Adipocyte (in vitro differentiated cells): ENCODE measurements around the gene POLR2L.
A peak's percentile ranks its signal among the peaks of the same experiment; 100 is the strongest.

Experiments used
- DNase-seq: peaks from one replicate; pipeline ENCODE4 v3.0.0-alpha.2; 2015; ENCODE audit warnings: low read depth
- H3K27me3 ChIP-seq: replicated peaks from 2 replicates; pipeline ENCODE4 v1.7.0; 2013; ENCODE audit warnings: mild to moderate bottlenecking, low read length, moderate library complexity; ENCODE audit not compliant: control insufficient read depth, insufficient read depth
- H3K36me3 ChIP-seq: 2 replicates; pipeline ENCODE4 v1.7.0; 2013; ENCODE audit warnings: low read length, mild to moderate bottlenecking, moderate library complexity; ENCODE audit not compliant: control insufficient read depth, insufficient read depth, severe bottlenecking
- H3K4me1 ChIP-seq: 2 replicates; pipeline ENCODE4 v1.7.0; 2013; ENCODE audit warnings: mild to moderate bottlenecking, low read length, moderate library complexity; ENCODE audit not compliant: control insufficient read depth, insufficient read depth
- H3K4me3 ChIP-seq: 2 replicates; pipeline ENCODE4 v1.7.0; 2013; ENCODE audit warnings: mild to moderate bottlenecking, low read length, moderate library complexity
- H3K9ac ChIP-seq: 2 replicates; pipeline ENCODE4 v1.7.0; 2013; ENCODE audit warnings: mild to moderate bottlenecking, low read length, moderate library complexity
- H3K9me3 ChIP-seq: 2 replicates; pipeline ENCODE4 v1.7.0; 2013; ENCODE audit warnings: mild to moderate bottlenecking, low read length, moderate library complexity; ENCODE audit not compliant: control insufficient read depth

POLR2L gene

GRCh38 chr11:833849-834311 lies 8.4 kb downstream of the POLR2L start:
- H3K4me1 ChIP-seq: peaks cover 45% of the 10 kb centered on the region
- H3K36me3 ChIP-seq: peaks cover 26% of the 10 kb centered on the region
- peak overlapping the region; percentile 92 for H3K9ac ChIP-seq
- no peaks in the 10 kb centered on the region for H3K9me3 ChIP-seq
- peak overlapping the region; percentile 87 for H3K4me3 ChIP-seq
- no peaks in the 10 kb centered on the region for H3K27me3 ChIP-seq
- peak; percentile 52 for DNase-seq

DNA sequence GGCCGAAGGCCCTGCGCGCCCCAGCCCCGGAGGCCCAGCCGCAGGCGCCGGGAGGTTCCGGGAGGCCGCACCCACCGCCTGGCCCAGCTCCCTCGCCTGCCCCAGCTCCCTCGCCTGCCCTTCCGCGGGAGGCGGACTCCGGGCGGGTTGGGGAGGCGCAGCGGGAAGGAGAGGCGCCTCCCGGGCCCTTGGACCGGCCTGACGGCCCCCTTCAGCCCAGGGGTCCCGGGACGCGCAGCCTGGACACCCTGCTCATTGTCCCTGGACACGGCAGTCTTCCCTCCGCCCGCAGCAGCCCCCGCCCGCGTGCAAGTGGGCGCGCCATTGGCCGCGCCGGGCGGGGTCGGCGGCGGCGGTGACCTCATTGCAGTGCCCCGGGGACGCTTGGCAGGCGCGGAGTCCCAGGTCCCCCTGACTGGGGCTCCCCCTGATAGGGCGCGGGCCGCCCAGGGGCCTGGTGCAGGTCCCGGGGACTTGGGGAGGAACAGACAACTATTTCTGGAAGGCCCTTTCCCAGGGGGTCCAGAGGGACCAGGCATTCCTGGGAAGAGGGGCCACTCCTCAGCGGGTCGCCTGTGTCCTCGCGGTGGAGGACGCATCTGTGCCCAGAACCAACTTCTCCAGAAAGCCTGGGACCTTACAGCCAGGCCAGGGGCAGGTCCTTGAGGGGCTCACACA lies 9.1 kb downstream of the POLR2L start:
- Histone ChIP-seq H3K4me1 (peaks cover 42% of the 10 kb centered on the region), H3K9ac (peak overlapping the region; percentile 92), H3K27me3 (no peaks in the 10 kb centered on the region), H3K4me3 (peak overlapping the region; percentile 87), H3K36me3 (peaks cover 21% of the 10 kb centered on the region), H3K9me3 (no peaks in the 10 kb centered on the region)
- DNase-seq: peak; percentile 78

DNA sequence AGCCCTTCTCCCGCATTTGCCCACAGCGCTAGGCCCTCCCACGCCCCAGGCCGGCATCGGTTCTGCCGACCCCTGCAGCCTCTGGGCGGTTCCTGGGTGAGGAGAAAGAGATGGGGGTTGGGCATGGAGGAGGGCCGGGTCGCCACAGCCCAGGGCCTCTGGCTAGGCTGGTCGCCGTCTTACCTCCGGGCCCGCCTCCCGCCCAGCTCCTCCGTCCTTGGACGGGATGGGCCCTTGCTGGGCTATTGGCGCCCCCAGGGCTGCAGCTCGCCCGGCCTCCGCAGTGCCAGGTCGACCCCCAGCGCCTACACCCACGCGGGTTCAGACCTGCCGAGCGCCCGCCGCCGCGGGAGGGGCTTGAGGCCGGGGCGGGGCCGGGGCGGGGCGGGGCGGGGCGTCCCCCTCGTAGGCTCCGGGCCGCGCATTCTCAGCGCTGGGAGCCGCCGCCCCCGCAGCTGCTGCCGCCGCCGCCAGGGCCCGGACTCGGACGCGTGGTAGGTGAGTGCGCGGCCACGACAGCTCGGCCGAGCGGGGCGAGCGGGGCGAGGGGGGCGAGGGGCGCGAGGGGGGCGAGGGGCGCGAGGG lies 9.7 kb downstream of the POLR2L start, which contains the start of gene CD151:
Gene CD151, plus strand, starts transcription at position 424 of the 585 bp plus-strand sequence. CDS start 3,118 bp downstream, outside the sequence.
- Histone ChIP-seq H3K9me3 (no peaks in the 10 kb centered on the region), H3K27me3 (no peaks in the 10 kb centered on the region), H3K4me3 (peak within 1 kb of the TSS; percentile 87), H3K9ac (peak within 1 kb of the TSS; percentile 92), H3K36me3 (peaks cover 16% of the 10 kb centered on the region), H3K4me1 (peaks cover 42% of the 10 kb centered on the region)
- peak; percentile 87 for DNase-seq

DNA sequence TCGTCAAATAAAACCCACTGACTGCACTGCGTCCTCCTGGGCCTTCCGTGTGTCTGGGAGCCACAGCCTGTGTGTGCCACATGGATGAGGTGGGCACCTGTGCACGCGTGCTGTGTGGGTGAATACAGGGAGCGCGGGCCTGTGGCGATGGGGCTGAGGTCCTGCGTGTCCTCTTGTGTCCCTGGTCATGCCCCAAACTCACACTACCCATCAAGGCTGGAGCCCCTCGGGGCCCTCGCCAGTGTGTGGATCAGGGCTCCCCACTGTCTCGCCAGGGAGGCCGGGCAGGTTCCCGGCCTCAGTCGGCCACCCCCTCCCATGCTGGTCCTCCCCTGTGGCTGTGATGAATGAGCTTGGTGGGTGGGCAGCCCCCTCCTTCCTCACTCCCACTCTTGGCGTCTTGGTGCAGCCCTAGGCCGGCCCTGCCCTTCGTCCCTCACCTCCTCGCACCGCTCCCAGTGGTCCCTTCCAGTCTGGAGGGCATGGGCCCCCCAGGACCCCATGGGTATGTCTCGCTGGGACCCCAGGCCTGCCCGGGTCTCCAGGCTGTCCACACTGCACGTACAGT lies 10.3 kb downstream of the POLR2L start:
- DNase-seq: no peak
- Histone ChIP-seq H3K36me3 (peaks cover 10% of the 10 kb centered on the region), H3K9ac (peak overlapping the region; percentile 75), H3K4me3 (peak overlapping the region; percentile 80), H3K4me1 (peaks cover 42% of the 10 kb centered on the region), H3K9me3 (no peaks in the 10 kb centered on the region), H3K27me3 (no peaks in the 10 kb centered on the region)

- Histone ChIP-seq H3K9ac (no peak overlapping the region), H3K4me1 (peaks cover 39% of the 10 kb centered on the region), H3K36me3 (peaks cover 2% of the 10 kb centered on the region), H3K9me3 (no peaks in the 10 kb centered on the region), H3K27me3 (no peaks in the 10 kb centered on the region), H3K4me3 (peak overlapping the region; percentile 80)
- DNase-seq: peak; percentile 36
Observed at GRCh38 chr11:831118-831864, 11.0 kb downstream of the POLR2L start.

DNA sequence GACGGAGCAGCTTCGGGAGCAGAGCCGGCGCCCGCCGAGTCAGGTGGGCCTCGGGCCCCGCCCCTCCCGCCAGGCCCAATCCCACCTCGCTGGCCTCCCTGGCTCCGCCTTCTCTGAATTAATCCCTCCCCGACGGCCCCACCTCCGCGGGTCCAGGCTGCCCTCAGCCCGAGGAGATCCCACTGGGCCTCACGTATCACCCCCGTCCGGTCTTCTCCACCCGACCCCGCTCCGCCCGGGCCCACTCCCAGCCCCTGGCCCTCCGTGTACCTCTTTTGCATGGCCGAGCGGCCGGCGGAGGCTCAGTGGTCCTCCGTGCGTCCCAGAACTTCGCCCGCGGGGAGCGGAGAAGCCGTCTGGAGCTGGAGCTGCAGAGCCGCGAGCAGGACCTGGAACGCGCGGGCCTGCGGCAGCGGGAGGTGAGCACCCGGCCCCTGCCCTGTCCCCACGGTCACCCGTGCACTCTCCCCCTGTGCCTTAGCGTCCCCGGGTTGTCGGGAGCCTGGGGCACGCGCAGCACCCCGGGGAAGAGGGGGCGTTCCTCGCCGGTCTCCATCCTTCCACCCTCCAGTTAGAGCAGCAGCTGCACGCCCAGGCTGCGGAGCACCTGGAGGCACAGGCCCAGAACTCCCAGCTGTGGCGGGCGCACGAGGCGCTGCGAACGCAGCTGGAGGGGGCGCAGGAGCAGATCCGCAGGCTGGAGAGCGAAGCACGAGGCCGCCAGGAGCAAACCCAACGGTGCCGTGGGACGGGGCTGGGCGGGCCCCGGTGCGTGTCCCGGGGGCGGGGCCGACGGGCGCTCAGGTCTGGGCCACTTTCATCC lies 11.8 kb downstream of the POLR2L start:
- Histone ChIP-seq H3K9ac (peak overlapping the region; percentile 34), H3K9me3 (no peaks in the 10 kb centered on the region), H3K27me3 (no peaks in the 10 kb centered on the region), H3K36me3 (peaks cover 3% of the 10 kb centered on the region), H3K4me3 (peak overlapping the region; percentile 59), H3K4me1 (peaks cover 44% of the 10 kb centered on the region)
- peak; percentile 58 for DNase-seq

DNA sequence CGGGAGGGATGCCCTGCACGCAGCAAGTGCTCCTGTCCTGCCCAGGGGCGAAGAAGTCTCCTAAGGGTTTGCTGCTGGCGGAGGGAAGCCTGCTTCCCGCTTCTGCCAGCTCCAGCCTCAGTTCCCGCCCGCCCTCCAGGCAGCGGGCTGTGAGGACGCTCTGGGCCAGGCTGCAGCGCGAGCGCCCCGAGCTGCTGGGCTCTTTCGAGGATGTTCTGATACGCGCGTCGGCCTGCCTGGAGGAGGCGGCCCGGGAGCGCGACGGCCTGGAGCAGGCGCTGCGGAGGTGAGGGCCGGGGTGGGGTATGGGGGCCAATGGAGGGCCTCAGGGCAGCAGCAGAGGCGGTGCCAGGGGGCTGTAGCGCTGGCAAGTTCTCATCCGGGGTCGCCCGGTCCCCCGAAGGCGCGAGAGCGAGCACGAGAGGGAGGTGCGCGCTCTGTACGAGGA lies 12.5 kb downstream of the POLR2L start:
- Histone ChIP-seq H3K27me3 (no peaks in the 10 kb centered on the region), H3K4me3 (peak overlapping the region; percentile 59), H3K4me1 (peaks cover 44% of the 10 kb centered on the region), H3K9me3 (no peaks in the 10 kb centered on the region), H3K36me3 (peaks cover 10% of the 10 kb centered on the region), H3K9ac (peak overlapping the region; percentile 62)
- no peak for DNase-seq

GRCh38 chr11:829176-829846 lies 13.0 kb downstream of the POLR2L start:
- Histone ChIP-seq H3K9me3 (no peaks in the 10 kb centered on the region), H3K27me3 (no peaks in the 10 kb centered on the region), H3K36me3 (peaks cover 15% of the 10 kb centered on the region), H3K4me3 (peak overlapping the region; percentile 59), H3K4me1 (peaks cover 39% of the 10 kb centered on the region), H3K9ac (peak overlapping the region; percentile 62)
- DNase-seq: no peak

- H3K4me3 ChIP-seq: peak overlapping the region; percentile 59
- H3K9me3 ChIP-seq: no peaks in the 10 kb centered on the region
- no peak for DNase-seq
- peak overlapping the region; percentile 62 for H3K9ac ChIP-seq
- no peaks in the 10 kb centered on the region for H3K27me3 ChIP-seq
- peaks cover 37% of the 10 kb centered on the region for H3K4me1 ChIP-seq
- peaks cover 22% of the 10 kb centered on the region for H3K36me3 ChIP-seq
Observed at GRCh38 chr11:828506-829175, 13.7 kb downstream of the POLR2L start.

DNA sequence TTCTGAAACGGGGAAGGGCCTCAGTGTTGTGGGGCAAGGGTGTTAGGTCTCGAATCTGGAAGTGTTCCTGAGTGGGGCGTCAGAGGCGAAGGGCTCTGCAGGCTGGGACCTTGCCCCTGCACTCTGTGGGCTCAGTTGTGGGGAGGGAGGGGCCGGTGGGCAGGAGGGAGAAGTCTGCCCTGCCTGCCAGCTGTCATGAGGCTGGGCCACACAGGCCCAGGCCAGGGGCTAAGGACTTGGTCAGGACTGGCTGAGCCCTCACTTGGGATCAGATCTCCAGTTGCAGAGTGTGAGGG lies 14.5 kb downstream of the POLR2L start, which contains the start of gene CRACR2B:
Gene CRACR2B, plus strand, starts transcription at position 23 of the 296 bp plus-strand sequence. CDS start 689 bp downstream, outside the sequence.
- Histone ChIP-seq H3K9me3 (no peaks in the 10 kb centered on the region), H3K36me3 (peaks cover 30% of the 10 kb centered on the region), H3K9ac (peak within 1 kb of the TSS; percentile 62), H3K4me1 (peaks cover 37% of the 10 kb centered on the region), H3K4me3 (peak within 1 kb of the TSS; percentile 37), H3K27me3 (no peaks in the 10 kb centered on the region)
- no peak for DNase-seq
